HT-29 (cell line): Measurements from ENCODE around the gene PSEN1. TPM values are rescaled to one million over a fixed set of nuclear protein-coding genes. Genes with fewer than 3 reads are reported as not detected.

ENCODE experiments used
- DNase-seq: peaks from one replicate; pipeline ENCODE4 v3.0.0-alpha.2; 2015; ENCODE audit warnings: low spot score
- total RNA-seq: library from RNA; depleted of rRNA; stranded (reverse); fragments of >200 nt; shearing (Covaris generic); gene quantifications from 2 replicates; pipeline ENCODE4 v1.2.3, GENCODE V29; 2014

PSEN1 gene
- total RNA-seq, 1 experiment from 2014 or later = 23.2 TPM

DNA sequence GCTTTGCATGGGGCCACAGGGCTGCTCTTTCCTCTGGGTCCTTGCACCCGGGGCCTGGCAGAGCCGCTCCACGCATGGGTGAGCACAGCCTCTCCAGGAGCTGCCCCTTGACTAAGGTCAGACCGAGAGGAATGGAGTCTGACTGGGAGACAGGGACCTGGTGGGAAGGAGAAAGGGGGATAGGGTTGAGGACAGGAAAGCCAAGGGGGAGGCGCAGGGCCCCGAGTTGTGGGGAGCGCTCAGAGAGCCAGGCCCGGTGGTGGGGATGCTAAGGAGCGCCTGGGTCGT is 117.0 kb downstream of the PSEN1 start:
- no peak for DNase-seq

DNA sequence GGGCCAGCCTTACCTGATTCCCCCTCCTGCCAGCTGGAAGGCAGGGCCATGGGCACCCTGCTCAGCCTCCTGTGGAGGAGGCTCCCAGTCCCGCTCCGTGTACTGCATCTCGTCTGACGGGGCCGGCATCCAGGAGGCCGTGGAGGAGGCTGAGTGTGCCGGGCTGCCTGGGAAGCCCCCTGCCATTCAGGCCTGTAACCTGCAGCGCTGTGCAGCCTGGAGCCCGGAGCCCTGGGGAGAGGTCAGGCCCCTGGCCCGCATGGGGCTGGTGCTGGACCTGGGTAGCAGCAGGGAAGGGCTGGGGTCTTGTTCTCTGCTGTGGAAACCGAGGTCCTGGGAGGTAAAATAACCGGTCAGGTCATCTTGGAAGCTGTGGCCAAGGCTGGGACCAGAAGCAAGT is 117.4 kb downstream of the PSEN1 start:
- DNase-seq = no peak

DNA sequence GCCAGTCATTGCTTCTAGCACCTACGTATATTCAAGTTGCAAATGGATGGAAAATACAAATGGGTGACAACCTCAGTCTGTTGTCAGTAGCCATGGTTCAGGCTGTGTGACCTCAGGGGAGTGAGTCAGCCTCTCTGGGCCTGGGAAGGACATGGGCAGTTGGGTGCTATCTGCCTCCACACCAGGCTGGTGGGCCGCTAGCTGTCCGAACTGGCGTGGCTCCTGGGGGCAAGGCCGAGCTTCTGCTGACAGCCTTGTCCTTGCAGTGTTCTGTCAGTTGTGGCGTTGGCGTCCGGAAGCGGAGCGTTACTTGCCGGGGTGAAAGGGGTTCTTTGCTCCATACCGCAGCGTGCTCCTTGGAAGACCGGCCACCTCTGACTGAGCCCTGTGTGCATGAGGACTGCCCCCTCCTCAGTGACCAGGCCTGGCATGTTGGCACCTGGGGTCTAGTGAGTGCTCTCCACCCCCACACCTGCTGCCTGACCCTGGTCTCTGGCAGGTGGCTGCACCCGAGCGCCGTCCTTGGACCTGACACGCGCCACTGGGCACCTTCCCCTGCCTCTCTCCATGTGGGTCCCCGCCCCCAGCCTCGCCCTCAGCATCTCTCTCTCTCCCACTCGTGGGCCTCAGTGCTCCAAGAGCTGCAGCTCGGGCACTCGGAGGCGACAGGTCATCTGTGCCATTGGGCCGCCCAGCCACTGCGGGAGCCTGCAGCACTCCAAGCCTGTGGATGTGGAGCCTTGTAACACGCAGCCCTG is 118.1 kb downstream of the PSEN1 start:
- no peak for DNase-seq

- no peak for DNase-seq
These were observed 118.7 kb downstream of the PSEN1 start for GRCh38 chr14:73255005-73255400.

DNA sequence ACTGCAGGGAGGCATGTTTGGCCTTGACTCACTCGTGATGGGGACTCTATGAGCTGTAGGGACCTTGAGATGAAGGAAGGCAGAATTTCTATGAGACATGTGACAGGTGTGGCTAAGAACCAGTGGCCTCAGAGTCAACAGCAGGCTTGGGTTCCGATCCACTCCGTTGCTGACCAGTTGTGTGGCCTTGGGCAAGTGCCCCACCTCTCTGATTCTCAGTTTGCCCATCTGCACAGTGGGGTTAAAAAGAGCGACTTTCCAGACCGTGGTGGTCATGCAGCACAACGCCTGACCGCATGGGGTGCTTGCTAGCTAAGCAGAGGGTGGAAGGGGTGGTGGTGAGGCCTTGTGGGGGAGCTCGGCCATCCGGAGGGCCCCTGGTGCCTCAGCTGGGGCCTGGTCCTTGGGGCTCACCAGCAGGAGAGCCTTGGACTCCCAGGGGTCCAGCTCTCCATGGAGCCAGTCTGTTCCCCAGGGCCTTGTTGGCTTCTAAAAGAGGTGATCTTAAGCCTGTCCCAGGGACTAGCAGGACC is 119.5 kb downstream of the PSEN1 start:
- DNase-seq = no peak

DNA sequence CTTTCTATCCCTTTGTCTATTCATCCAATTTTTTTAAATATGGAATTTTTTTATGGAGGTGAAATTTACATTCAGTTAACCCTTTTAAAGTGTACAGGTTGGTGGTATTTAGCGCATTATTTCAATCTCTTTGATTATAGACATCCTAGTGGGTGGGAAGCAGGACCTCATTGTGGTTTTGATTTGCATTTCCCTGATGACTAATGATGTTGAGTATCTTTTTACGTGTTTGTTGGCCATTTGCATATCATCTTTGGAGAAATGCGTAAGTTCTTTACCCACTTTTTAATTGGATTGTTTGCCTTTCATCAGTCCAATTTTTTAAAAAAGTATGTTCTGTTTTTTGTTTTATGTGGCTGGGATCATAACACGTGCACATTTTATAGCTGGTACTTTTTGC is 121.8 kb downstream of the PSEN1 start:
- no peak for DNase-seq

GRCh38 chr14:73258845-73259611 is 122.7 kb downstream of the PSEN1 start:
- DNase-seq = no peak

DNA sequence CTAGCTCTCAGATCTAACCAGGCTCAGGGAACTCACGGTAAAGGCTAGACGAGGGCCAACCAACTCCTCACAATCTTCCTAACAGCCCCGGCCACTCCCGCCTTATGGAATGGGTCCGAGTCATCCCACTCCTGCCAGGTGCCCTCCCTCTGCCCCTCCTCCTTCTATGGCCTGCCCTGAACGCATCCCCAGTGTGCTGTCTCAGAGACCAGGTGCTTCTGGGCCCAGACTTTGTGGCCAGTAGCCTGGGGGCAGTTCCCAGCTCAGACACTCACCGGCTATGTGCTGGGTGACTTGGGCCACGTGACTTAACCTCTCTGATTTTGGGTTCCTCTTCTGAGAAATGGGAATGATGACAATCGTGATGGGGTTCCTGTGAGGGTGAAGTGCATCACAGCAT is 123.5 kb downstream of the PSEN1 start:
- no peak for DNase-seq

GRCh38 chr14:73260574-73260973 is 124.3 kb downstream of the PSEN1 start:
- DNase-seq = no peak

- no peak for DNase-seq
These were observed 124.8 kb downstream of the PSEN1 start for GRCh38 chr14:73261075-73261474.

- no peak for DNase-seq
These were observed 125.5 kb downstream of the PSEN1 start for GRCh38 chr14:73261520-73262426.

GRCh38 chr14:73262427-73263183 is 126.3 kb downstream of the PSEN1 start:
- no peak for DNase-seq

- DNase-seq = no peak
These were observed 127.3 kb downstream of the PSEN1 start for GRCh38 chr14:73263606-73264005.

DNA sequence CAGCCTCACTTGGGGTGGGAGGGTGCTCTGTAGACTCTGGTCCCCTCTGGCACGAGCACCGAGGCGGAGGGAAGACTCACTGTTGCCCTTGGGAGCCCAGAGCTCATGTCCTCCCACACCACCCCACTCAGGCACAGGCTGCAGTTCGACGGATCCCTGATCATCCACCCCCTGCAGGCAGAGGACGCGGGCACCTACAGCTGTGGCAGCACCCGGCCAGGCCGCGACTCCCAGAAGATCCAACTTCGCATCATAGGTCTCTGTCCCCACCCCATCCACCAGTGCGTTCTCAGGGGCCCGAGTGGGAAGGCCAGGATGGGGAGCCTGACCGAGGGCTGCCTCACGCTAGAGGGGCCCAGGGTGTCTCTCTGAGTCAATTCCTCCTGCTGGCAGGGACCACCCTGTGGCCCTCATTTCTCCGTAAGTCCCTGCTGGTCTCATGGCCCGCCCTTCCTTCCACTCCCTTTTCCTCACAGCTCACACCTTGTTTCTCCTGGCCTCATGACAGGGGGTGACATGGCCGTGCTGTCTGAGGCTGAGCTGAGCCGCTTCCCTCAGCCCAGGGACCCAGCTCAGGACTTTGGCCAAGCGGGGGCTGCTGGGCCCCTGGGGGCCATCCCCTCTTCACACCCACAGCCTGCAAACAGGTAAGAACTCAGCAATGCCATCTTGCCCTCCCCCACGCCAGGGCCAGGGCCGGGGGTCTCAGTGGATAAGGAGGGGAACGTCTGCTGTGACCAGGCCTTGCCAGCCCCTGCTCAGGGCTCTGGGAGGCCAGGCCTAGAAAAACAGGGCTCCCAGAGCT is 128.0 kb downstream of the PSEN1 start:
- DNase-seq = no peak

GRCh38 chr14:73264885-73265720 is 128.8 kb downstream of the PSEN1 start:
- no peak for DNase-seq

GRCh38 chr14:73265721-73266046 is 129.4 kb downstream of the PSEN1 start:
- no peak for DNase-seq

DNA sequence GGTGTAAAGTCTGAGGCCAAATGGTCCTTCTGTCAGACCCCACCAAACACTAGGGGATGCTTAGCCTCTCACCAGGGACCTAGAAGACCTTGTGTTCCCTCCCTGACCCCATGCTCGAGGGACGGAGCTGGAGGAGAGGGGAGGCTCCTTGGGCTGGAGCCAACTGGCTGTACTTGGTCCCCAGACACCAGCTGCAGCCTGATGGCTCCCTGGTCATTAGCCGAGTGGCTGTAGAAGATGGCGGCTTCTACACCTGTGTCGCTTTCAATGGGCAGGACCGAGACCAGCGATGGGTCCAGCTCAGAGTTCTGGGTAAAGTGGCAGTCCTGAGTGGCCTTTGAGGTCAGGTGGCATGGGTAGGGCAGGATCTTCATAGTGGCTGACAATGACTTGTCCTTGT is 130.0 kb downstream of the PSEN1 start:
- no peak for DNase-seq

DNA sequence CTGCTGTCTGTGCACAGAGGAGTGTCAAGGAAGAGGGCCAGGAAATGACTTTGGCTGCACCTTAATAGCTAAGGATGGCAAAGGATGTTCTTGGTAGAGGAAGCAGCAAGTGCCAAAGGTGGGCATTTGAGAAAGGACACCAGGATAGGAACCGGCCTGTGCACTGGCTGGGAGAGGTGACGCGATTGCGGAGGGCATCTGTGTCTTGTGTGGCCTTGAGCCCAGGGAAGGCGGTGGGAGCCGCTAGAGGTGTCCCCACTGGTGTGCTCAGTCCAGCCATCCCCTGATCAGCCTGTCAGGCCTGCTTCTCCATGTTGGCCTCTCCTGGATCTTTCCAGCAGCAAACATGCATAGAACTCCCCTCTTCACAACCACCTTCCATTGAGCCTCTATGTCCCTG is 131.2 kb downstream of the PSEN1 start:
- DNase-seq = no peak

DNA sequence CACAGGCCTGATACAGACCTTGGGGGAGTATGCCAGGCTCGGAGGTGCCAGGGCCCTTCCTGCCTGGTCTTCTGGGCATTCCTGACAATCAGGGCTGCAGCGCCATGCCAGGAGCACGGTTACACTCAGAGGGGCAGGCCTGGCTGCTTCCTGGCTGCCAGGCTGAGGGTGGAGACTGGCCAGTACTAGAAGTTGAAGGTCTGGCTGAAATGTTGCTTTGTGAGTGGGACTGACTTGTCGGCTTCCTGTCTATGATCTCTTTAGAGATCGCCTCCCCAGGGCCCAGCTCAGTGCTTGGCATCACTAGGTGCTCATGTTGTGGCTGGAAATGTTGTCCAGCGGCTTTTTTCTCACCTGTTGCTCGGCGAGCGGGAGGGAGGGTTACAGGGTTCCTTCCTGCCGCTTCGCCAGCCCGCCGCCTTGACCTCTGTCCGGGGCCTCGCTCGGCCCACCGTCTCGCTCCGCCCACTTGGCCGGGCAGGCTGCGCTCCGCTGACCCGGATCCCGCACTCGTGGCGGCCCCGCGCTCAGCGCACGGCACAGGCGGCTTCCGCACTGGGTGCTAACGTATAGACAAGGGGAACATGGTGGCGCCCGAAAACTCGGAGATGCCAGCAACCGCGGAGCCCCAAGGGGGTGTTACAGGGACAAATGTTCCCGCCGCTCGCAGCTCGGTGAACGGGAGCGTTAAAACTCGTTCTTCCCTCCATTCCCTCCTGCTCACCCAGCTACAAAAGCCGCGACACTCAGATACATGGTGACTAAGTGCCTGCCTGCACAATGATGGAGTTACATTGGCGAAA is 133.6 kb downstream of the PSEN1 start:
- no peak for DNase-seq
